ENCODE data around the gene BANF2.

Gene BANF2

GRCh38 chr20:17748279-17748678 is 48.5 kb downstream of the BANF2 start:
- no peak for TF ChIP-seq CTCF (IDR thresholded peaks at IDR 0.05)

GRCh38 chr20:17749626-17749977 is 49.8 kb downstream of the BANF2 start:
- no peak for TF ChIP-seq CTCF (IDR thresholded peaks at IDR 0.05)

- no peak for TF ChIP-seq CTCF (IDR thresholded peaks at IDR 0.05)
Measured at GRCh38 chr20:17749978-17750721, 50.4 kb downstream of the BANF2 start.

- TF ChIP-seq CTCF (IDR thresholded peaks at IDR 0.05): no peak
Measured at GRCh38 chr20:17750722-17751045, 50.9 kb downstream of the BANF2 start.

GRCh38 chr20:17751640-17752039 is 51.9 kb downstream of the BANF2 start:
- TF ChIP-seq CTCF (IDR thresholded peaks at IDR 0.05): no peak

- no peak for TF ChIP-seq CTCF (IDR thresholded peaks at IDR 0.05)
Measured at GRCh38 chr20:17752459-17752858, 52.7 kb downstream of the BANF2 start.

- no peak for TF ChIP-seq CTCF (IDR thresholded peaks at IDR 0.05)
Measured at GRCh38 chr20:17753516-17753915, 53.8 kb downstream of the BANF2 start.

- TF ChIP-seq CTCF (IDR thresholded peaks at IDR 0.05): no peak
Measured at GRCh38 chr20:17756529-17756928, 56.8 kb downstream of the BANF2 start.
